NT2/D1 (cell line): Measurements from ENCODE around the gene MYOD1.

Experiments
- YY1 ChIP-seq: IDR thresholded peaks from 2 replicates; pipeline ENCODE4 v1.6.1; 2011; ENCODE audit not compliant: insufficient read length, insufficient read depth
- ZNF274 ChIP-seq: IDR thresholded peaks from 2 replicates; pipeline ENCODE4 v1.6.1; 2011; ENCODE audit warnings: mild to moderate bottlenecking, low read depth, low read length

DNA sequence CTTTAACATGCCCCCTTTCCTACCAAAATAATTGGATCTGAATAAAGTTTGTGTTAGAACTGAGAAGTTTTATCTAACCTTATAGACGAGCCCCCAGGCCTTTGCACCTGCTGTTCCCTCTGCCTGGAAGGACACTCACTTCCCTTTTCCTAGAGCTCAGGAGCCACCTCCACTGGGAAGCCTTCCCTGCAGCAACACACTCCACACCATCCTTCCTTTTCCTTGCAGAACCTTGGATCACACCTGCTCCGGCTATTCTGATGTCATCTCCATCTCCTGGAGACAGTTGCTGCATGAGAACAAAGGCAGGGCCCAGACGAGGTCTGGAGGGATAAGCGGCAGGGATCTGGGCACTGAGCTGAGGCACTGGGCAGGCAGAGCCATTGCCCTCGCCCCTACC lies 22.6 kb upstream of the MYOD1 start:
- TF ChIP-seq YY1: no peak
- no peak for TF ChIP-seq ZNF274
